ENCODE measurements around the gene PCED1B.

DNA sequence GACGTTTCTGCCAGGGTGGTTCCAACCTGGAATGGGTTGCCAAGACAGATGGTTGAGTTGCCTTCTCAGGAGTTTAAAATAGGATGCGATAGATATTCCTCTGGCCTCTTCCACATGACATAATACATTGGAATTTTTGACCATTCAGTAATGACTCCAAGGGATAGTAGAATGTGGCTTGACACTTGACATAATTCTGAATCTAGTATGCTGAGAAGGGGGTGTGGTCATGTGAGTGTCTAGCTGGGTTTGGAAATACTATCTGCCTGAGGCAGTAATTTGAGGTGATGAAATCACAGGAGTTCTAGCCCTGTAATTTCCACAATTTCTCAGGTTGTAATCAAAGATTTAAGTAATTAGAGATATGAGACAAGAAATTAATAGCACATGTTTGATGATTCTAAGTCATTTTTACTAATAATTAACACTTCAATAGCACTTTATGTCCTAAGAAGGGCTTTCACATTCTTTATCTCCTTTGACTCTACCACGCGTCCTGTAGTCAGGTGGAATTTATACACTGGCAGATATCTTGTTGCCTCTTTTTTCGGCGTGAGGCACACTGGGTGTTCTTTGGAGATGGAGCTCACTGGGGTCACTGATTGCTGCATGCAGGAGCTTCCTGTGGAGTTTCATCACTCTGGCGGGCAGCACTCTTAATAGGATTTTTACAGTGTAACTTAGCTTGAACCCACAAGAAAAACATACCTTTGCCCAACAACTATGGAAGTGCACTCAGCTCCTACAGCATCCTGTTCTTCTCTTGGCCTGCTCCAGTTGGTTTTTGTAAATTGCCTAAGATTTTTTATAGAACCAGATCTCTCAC is 3.6 kb downstream of the PCED1B start:
- no peak for TF ChIP-seq POLR2A (IDR thresholded peaks at IDR 0.05; ENCODE audit: extremely low read depth, insufficient read length)
- TF ChIP-seq, protein P1, sequence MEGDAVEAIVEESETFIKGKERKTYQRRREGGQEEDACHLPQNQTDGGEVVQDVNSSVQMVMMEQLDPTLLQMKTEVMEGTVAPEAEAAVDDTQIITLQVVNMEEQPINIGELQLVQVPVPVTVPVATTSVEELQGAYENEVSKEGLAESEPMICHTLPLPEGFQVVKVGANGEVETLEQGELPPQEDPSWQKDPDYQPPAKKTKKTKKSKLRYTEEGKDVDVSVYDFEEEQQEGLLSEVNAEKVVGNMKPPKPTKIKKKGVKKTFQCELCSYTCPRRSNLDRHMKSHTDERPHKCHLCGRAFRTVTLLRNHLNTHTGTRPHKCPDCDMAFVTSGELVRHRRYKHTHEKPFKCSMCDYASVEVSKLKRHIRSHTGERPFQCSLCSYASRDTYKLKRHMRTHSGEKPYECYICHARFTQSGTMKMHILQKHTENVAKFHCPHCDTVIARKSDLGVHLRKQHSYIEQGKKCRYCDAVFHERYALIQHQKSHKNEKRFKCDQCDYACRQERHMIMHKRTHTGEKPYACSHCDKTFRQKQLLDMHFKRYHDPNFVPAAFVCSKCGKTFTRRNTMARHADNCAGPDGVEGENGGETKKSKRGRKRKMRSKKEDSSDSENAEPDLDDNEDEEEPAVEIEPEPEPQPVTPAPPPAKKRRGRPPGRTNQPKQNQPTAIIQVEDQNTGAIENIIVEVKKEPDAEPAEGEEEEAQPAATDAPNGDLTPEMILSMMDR (IDR thresholded peaks at IDR 0.05; ENCODE audit: low read depth, low read length) = no peak
- no peak for TF ChIP-seq MYC (IDR thresholded peaks at IDR 0.05; ENCODE audit: low read depth, low read length)
- TF ChIP-seq, protein P2, sequence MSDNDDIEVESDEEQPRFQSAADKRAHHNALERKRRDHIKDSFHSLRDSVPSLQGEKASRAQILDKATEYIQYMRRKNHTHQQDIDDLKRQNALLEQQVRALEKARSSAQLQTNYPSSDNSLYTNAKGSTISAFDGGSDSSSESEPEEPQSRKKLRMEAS (IDR thresholded peaks at IDR 0.05; ENCODE audit: low read depth, low read length) = no peak
